SJSA1 (cell line): ENCODE results near the gene FOLR2. TPM values are rescaled to one million over a fixed set of nuclear protein-coding genes. Genes with fewer than 3 reads are reported as not detected.
"Not testable (repeated sequence)": the region's sequence is repeated elsewhere in the genome, so short reads cannot be mapped to it uniquely, and the experiment has no call there.

ENCODE experiments used
- DNase-seq, 2 experiments: peaks; one replicate each; pipeline ENCODE4 v3.0.0-alpha.2; 2015 to 2020; ENCODE audit warnings: low spot score in 2 of 2, low read depth in 1 of 2
- H3K27ac ChIP-seq: fragments of 250-450 bp; sonication (Bioruptor Pico); 2 replicates; pipeline ENCODE4 v1.5.1; 2020; ENCODE audit warnings: mild to moderate bottlenecking, moderate library complexity
- H3K27me3 ChIP-seq: fragments of 250-450 bp; sonication (Bioruptor Pico); replicated peaks from 2 replicates; pipeline ENCODE4 v1.5.1; 2020; ENCODE audit warnings: mild to moderate bottlenecking, moderate library complexity
- H3K36me3 ChIP-seq: fragments of 250-450 bp; sonication (Bioruptor Pico); 2 replicates; pipeline ENCODE4 v1.5.1; 2020; ENCODE audit warnings: mild to moderate bottlenecking
- H3K4me1 ChIP-seq: fragments of 250-450 bp; sonication (Bioruptor Pico); replicated peaks from 2 replicates; pipeline ENCODE4 v1.6.1; 2021; ENCODE audit warnings: mild to moderate bottlenecking
- H3K4me3 ChIP-seq: fragments of 250-450 bp; sonication (Bioruptor Pico); 2 replicates; pipeline ENCODE4 v1.5.1; 2020; ENCODE audit warnings: mild to moderate bottlenecking
- H3K9me3 ChIP-seq: fragments of 250-450 bp; sonication (Bioruptor Pico); replicated peaks from 2 replicates; pipeline ENCODE4 v1.5.1; 2020; ENCODE audit warnings: mild to moderate bottlenecking
- total RNA-seq: library from RNA; depleted of rRNA; stranded (reverse); fragments of >200 nt; shearing (Covaris generic); gene quantifications from 2 replicates; pipeline ENCODE4 v1.2.3, GENCODE V29; 2014

Gene FOLR2
- total RNA-seq, 1 experiment from 2014 or later: not detected

GRCh38 chr11:72190631-72191071 is 25.9 kb upstream of the FOLR2 start:
- H3K36me3 ChIP-seq: no peaks in the 10 kb centered on the region
- no peaks in the 10 kb centered on the region for H3K9me3 ChIP-seq
- no peak overlapping the region for H3K27ac ChIP-seq
- H3K27me3 ChIP-seq: no peaks in the 10 kb centered on the region
- H3K4me3 ChIP-seq: no peak overlapping the region
- H3K4me1 ChIP-seq: no peaks in the 10 kb centered on the region
- no peak for DNase-seq

DNA sequence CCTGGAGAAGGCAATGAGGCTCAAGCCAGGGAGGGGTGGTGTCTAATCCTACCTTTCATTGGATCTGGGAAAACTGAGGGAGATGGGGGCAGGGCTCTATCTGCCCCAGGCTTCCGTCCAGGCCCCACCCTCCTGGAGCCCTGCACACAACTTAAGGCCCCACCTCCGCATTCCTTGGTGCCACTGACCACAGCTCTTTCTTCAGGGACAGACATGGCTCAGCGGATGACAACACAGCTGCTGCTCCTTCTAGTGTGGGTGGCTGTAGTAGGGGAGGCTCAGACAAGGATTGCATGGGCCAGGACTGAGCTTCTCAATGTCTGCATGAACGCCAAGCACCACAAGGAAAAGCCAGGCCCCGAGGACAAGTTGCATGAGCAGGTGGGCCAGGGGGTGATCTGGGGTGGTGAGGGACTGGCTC is 24.6 kb upstream of the FOLR2 start, which contains the start of gene FOLR1:
FOLR1 (plus strand) TSS at position 180 of the 421 bp plus-strand sequence; CDS start at position 214, 34 bp downstream.
- no peak for DNase-seq
- no peaks in the 10 kb centered on the region for H3K4me1 ChIP-seq
- H3K36me3 ChIP-seq: no peaks in the 10 kb centered on the region
- no peaks in the 10 kb centered on the region for H3K27me3 ChIP-seq
- no peak within 1 kb of the TSS for H3K27ac ChIP-seq
- no peaks in the 10 kb centered on the region for H3K9me3 ChIP-seq
- no peak within 1 kb of the TSS for H3K4me3 ChIP-seq

DNA sequence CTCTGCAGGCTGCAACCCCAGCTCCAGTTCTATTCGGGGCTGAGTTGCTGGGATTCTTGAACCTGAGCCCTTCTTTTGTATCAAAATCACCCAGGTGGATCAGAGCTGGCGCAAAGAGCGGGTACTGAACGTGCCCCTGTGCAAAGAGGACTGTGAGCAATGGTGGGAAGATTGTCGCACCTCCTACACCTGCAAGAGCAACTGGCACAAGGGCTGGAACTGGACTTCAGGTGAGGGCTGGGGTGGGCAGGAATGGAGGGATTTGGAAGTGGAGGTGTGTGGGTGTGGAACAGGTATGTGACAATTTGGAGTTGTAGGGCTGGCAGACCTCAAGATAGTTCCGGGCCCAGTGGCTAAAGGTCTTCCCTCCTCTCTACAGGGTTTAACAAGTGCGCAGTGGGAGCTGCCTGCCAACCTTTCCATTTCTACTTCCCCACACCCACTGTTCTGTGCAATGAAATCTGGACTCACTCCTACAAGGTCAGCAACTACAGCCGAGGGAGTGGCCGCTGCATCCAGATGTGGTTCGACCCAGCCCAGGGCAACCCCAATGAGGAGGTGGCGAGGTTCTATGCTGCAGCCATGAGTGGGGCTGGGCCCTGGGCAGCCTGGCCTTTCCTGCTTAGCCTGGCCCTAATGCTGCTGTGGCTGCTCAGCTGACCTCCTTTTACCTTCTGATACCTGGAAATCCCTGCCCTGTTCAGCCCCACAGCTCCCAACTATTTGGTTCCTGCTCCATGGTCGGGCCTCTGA is 20.9 kb upstream of the FOLR2 start:
- H3K9me3 ChIP-seq: no peaks in the 10 kb centered on the region
- no peak for DNase-seq
- no peaks in the 10 kb centered on the region for H3K4me1 ChIP-seq
- H3K27ac ChIP-seq: no peak overlapping the region
- no peaks in the 10 kb centered on the region for H3K27me3 ChIP-seq
- no peaks in the 10 kb centered on the region for H3K36me3 ChIP-seq
- no peak overlapping the region for H3K4me3 ChIP-seq

- H3K9me3 ChIP-seq, H3K27me3 ChIP-seq, H3K4me3 ChIP-seq, H3K36me3 ChIP-seq, H3K27ac ChIP-seq, H3K4me1 ChIP-seq, DNase-seq: not testable (repeated sequence)
Observed at GRCh38 chr11:72201445-72201844, 15.1 kb upstream of the FOLR2 start.

DNA sequence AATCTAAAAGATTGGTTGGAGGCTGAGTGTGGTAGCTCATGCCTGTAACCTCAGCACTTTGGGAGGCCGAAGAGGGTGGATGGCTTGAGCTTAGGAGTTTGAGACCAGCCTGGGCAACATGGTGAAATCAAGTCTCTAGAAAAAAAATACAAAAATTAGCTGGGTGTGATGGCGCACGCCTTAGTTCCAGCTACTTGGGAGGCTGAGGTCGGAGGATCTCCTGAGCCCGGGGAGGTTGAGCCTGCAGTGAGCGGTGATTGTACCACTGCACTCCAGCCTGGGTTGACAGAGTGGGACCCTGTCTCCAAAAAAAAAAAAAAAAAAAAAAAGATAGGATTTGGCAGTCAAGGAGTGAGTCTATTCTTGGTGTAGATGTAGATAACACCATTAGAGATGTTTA is 14.0 kb upstream of the FOLR2 start:
- no peaks in the 10 kb centered on the region for H3K4me1 ChIP-seq
- H3K4me3 ChIP-seq: no peak overlapping the region
- no peaks in the 10 kb centered on the region for H3K27me3 ChIP-seq
- H3K27ac ChIP-seq: no peak overlapping the region
- H3K36me3 ChIP-seq: no peaks in the 10 kb centered on the region
- H3K9me3 ChIP-seq: no peaks in the 10 kb centered on the region
- no peak for DNase-seq

DNA sequence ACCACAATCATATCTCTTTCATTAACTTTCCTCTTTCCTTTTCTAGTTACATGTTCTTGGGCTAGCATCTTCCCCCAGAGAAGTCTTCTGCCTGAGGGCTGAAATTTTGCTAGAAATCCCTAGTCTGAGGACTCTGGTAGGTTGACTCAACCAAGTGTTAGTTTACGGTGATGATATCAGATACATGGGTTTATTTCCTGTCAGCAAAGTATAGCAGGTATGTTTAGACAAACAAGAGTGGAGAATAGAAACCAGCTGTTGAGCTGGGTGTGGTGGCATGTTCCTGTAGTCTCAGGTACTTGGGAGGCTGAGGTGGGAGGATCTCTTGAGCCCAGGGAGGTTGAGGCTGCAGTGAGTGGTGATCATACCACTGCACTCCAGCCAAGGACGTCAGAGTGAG is 13.4 kb upstream of the FOLR2 start:
- Histone ChIP-seq H3K27me3 (no peaks in the 10 kb centered on the region), H3K4me1 (no peaks in the 10 kb centered on the region), H3K36me3 (no peaks in the 10 kb centered on the region), H3K27ac (no peak overlapping the region), H3K9me3 (no peaks in the 10 kb centered on the region), H3K4me3 (no peak overlapping the region)
- DNase-seq: no peak

- no peaks in the 10 kb centered on the region for H3K4me1 ChIP-seq
- H3K9me3 ChIP-seq: no peaks in the 10 kb centered on the region
- H3K27me3 ChIP-seq: no peaks in the 10 kb centered on the region
- no peaks in the 10 kb centered on the region for H3K36me3 ChIP-seq
- no peak for DNase-seq
- no peak overlapping the region for H3K4me3 ChIP-seq
- no peak overlapping the region for H3K27ac ChIP-seq
Observed at GRCh38 chr11:72204886-72205285, 11.7 kb upstream of the FOLR2 start.

- H3K36me3 ChIP-seq, H3K4me1 ChIP-seq, H3K27me3 ChIP-seq, DNase-seq, H3K27ac ChIP-seq, H3K4me3 ChIP-seq, H3K9me3 ChIP-seq: not testable (repeated sequence)
Observed at GRCh38 chr11:72206794-72207193, 9.8 kb upstream of the FOLR2 start.

GRCh38 chr11:72208281-72208680 is 8.3 kb upstream of the FOLR2 start:
- Histone ChIP-seq H3K9me3 (no peaks in the 10 kb centered on the region), H3K4me3 (no peak overlapping the region), H3K27me3 (no peaks in the 10 kb centered on the region), H3K27ac (no peak overlapping the region), H3K36me3 (no peaks in the 10 kb centered on the region), H3K4me1 (no peaks in the 10 kb centered on the region)
- no peak for DNase-seq

DNA sequence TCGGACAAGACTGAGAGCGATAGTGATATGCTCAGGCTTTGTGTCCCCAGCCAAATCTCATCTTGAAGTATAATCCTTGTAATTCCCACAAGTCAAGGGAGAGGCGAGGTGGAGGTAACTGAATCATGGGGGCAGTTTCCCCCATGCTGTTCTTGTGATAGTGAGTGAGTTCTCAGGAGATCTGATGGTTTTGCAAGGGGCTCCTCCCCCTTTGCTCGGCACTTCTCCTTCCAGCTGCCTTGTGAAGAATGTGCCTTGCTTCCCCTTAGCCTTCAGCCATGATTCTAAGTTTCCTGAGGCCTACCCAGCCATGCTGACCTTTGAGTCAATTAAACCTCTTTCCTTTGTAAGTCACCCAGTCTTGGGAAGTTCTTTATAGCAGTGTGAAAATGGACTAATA is 7.5 kb upstream of the FOLR2 start:
- H3K4me3 ChIP-seq: no peak overlapping the region
- H3K4me1 ChIP-seq: no peaks in the 10 kb centered on the region
- H3K27ac ChIP-seq: no peak overlapping the region
- no peaks in the 10 kb centered on the region for H3K36me3 ChIP-seq
- no peaks in the 10 kb centered on the region for H3K27me3 ChIP-seq
- DNase-seq: no peak
- no peaks in the 10 kb centered on the region for H3K9me3 ChIP-seq

DNA sequence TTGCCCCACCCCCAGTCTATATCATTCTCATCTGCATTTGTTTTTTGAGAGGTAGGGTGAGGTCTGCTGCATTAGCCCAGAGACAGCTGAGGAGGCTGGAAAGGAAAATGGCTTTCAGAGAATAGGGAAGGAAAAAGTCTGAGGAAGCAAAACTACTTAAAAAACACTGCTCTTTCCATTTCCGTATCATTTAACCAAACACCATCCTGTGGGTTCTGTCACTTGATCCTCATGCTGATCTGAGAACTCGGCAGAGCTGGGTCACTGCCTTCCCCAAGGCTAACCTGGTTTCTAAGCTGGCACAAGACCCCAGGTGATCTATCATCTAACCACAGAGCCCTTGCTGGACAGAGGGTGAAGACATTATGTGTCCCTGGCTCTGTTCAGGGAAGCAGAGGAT is 1.2 kb downstream of the FOLR2 start:
- no peak overlapping the region for H3K27ac ChIP-seq
- H3K36me3 ChIP-seq: no peaks in the 10 kb centered on the region
- H3K4me1 ChIP-seq: no peaks in the 10 kb centered on the region
- H3K9me3 ChIP-seq: no peaks in the 10 kb centered on the region
- no peak for DNase-seq
- H3K27me3 ChIP-seq: no peaks in the 10 kb centered on the region
- no peak overlapping the region for H3K4me3 ChIP-seq

GRCh38 chr11:72218251-72218745 is 1.7 kb downstream of the FOLR2 start:
- Histone ChIP-seq H3K36me3 (no peaks in the 10 kb centered on the region), H3K4me3 (no peak overlapping the region), H3K9me3 (no peaks in the 10 kb centered on the region), H3K4me1 (no peaks in the 10 kb centered on the region), H3K27ac (no peak overlapping the region), H3K27me3 (no peaks in the 10 kb centered on the region)
- no peak for DNase-seq

DNA sequence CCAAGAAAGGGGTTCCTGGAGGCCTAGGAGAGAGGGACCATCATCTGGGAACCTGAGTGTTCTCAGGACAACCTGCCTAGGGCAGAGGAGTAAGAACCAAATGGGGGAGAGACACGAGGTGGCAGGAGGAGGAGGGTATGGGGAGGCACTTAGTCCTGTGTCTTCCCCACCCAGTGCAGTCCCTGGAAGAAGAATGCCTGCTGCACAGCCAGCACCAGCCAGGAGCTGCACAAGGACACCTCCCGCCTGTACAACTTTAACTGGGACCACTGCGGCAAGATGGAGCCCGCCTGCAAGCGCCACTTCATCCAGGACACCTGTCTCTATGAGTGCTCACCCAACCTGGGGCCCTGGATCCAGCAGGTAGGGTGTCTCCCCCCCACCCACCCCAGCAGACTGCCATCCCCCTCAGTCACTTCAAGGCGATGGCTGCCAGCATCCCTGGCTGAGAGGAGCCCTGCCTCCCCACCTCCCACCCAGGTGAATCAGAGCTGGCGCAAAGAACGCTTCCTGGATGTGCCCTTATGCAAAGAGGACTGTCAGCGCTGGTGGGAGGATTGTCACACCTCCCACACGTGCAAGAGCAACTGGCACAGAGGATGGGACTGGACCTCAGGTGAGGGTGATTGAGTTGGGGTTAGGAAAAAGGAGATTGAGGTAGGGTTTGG is 4.2 kb downstream of the FOLR2 start:
- Histone ChIP-seq H3K9me3 (no peaks in the 10 kb centered on the region), H3K36me3 (no peaks in the 10 kb centered on the region), H3K27ac (no peak overlapping the region), H3K4me1 (no peaks in the 10 kb centered on the region; the same call in 1 of the 2 replicates), H3K4me3 (no peak overlapping the region), H3K27me3 (no peaks in the 10 kb centered on the region)
- no peak for DNase-seq

GRCh38 chr11:72221386-72222075 is 4.9 kb downstream of the FOLR2 start:
- Histone ChIP-seq H3K9me3 (no peaks in the 10 kb centered on the region), H3K27me3 (no peaks in the 10 kb centered on the region)
- no peak for DNase-seq

More at GRCh38 chr11:72221386-72222075, 4.9 kb downstream of the FOLR2 start:
- Histone ChIP-seq H3K4me3 (no peak overlapping the region), H3K4me1 (no peaks in the 10 kb centered on the region; the same call in 1 of the 2 replicates), H3K36me3 (no peaks in the 10 kb centered on the region), H3K27ac (no peak overlapping the region)
